Calu3 (cell line): ENCODE measurements around the gene PLPP2. TPM values are rescaled to one million over a fixed set of nuclear protein-coding genes. Genes with fewer than 3 reads are reported as not detected.

Source experiments
- BruUV-seq: library from RNA; stranded (reverse); fragments of 400-500 nt; replicated peaks from 2 replicates; lab custom pipeline; 2021; lab: Mats Ljungman, UMichigan
- CTCF ChIA-PET: fragments of 300-600 bp; sonication (Branson Sonifier 250); formaldehyde crosslinking; loops from one replicate; lab custom pipeline; 2022; ENCODE audit warnings: antibody characterized with exemption; lab: Charles Lee
- DNase-seq: peaks from one replicate; pipeline ENCODE4 v3.0.0; 2022
- H3K27ac Mint-ChIP-seq: one replicate; pipeline ENCODE4 v1.8.0; 2022; ENCODE audit warnings: mixed read lengths; ENCODE audit not compliant: unreplicated experiment
- H3K27me3 Mint-ChIP-seq: one replicate; pipeline ENCODE4 v1.8.0; 2022; ENCODE audit warnings: mixed read lengths; ENCODE audit not compliant: unreplicated experiment
- H3K36me3 Mint-ChIP-seq: one replicate; pipeline ENCODE4 v1.8.0; 2022; ENCODE audit warnings: mild to moderate bottlenecking, moderate library complexity, mixed read lengths; ENCODE audit not compliant: insufficient read depth, unreplicated experiment
- H3K4me1 Mint-ChIP-seq: one replicate; pipeline ENCODE4 v1.8.0; 2022; ENCODE audit warnings: mild to moderate bottlenecking, low read depth, mixed read lengths; ENCODE audit not compliant: unreplicated experiment
- H3K4me3 Mint-ChIP-seq: one replicate; pipeline ENCODE4 v1.8.0; 2022; ENCODE audit warnings: mild to moderate bottlenecking, low read depth, moderate library complexity, mixed read lengths; ENCODE audit not compliant: unreplicated experiment
- H3K9me3 Mint-ChIP-seq: one replicate; pipeline ENCODE4 v1.8.0; 2022; ENCODE audit warnings: low read depth, mixed read lengths; ENCODE audit not compliant: unreplicated experiment
- intact Hi-C: fragments of 100-400 bp; cut with micrococcal nuclease; formaldehyde crosslinking; loops from one replicate; pipeline ENCODE4 v1.10.0; 2022; ENCODE audit not compliant: unreplicated experiment
- total RNA-seq: library from RNA; stranded (reverse); gene quantifications from 2 replicates; pipeline ENCODE4 v1.2.3, GENCODE V29; 2022
- TF ChIP-seq, protein P1 (sequence below): fragments of 200-600 bp; IDR thresholded peaks from one replicate; pipeline ENCODE4 v1.8.0; 2022; ENCODE audit warnings: antibody characterized with exemption; ENCODE audit not compliant: unreplicated experiment

The PLPP2 gene
- total RNA-seq, 1 experiment from 2014 or later: 126 TPM

DNA sequence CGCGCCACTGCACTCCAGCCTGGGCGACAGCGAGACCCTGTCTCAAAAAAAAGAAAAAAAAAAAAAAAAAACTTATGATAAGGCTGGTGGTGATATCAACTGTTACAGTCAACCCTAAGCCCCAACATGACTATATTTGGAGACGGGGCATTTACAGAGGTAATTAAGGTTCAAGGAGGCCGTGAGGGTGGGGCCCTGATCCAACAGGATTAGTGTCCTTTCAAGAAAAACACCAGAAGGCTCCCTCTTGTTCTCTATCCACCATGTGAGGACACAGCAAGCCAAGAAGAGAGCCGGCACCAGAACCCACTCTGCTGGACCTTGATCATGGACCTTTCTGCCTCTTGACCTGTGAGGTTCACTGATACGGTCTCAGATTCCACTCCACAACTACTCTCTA is 39.3 kb upstream of the PLPP2 start:
- Mint-ChIP-seq H3K36me3 (peaks cover 26% of the 10 kb centered on the region), H3K4me3 (no peak overlapping the region), H3K27ac (no peak overlapping the region), H3K4me1 (no peaks in the 10 kb centered on the region), H3K27me3 (no peaks in the 10 kb centered on the region), H3K9me3 (peaks cover 3% of the 10 kb centered on the region)
- TF ChIP-seq, protein P1, sequence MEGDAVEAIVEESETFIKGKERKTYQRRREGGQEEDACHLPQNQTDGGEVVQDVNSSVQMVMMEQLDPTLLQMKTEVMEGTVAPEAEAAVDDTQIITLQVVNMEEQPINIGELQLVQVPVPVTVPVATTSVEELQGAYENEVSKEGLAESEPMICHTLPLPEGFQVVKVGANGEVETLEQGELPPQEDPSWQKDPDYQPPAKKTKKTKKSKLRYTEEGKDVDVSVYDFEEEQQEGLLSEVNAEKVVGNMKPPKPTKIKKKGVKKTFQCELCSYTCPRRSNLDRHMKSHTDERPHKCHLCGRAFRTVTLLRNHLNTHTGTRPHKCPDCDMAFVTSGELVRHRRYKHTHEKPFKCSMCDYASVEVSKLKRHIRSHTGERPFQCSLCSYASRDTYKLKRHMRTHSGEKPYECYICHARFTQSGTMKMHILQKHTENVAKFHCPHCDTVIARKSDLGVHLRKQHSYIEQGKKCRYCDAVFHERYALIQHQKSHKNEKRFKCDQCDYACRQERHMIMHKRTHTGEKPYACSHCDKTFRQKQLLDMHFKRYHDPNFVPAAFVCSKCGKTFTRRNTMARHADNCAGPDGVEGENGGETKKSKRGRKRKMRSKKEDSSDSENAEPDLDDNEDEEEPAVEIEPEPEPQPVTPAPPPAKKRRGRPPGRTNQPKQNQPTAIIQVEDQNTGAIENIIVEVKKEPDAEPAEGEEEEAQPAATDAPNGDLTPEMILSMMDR: no peak
- intact Hi-C loops: no loop called here
- CTCF ChIA-PET: no interaction called here
- DNase-seq: no peak
- BruUV-seq: no TSS peak

DNA sequence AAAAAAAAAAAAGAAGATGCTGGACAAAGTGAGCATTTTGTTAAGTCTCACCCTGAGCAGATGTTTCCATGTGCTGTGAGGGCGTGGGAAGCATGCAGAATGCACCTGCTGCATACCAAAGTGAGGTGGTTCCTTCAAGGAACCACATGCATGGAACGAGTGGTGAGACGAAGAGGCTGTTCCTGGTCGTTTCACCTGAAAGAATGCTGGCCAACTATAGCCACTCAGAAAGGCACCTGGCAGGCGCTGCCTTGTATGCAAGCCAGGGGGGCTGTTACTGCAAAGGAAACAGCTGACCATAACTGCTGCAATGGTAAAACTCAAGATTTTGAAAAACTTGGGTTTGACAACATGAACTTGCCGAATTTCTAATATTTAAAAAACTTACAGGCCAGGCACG is 38.7 kb upstream of the PLPP2 start:
- Mint-ChIP-seq H3K36me3 (peaks cover 27% of the 10 kb centered on the region), H3K27ac (no peak overlapping the region), H3K4me1 (no peaks in the 10 kb centered on the region), H3K4me3 (no peak overlapping the region), H3K9me3 (peaks cover 3% of the 10 kb centered on the region), H3K27me3 (no peaks in the 10 kb centered on the region)
- TF ChIP-seq, protein P1: no peak
- no TSS peak for BruUV-seq
- no peak for DNase-seq
- intact Hi-C loops: no loop called here
- CTCF ChIA-PET: no interaction called here

DNA sequence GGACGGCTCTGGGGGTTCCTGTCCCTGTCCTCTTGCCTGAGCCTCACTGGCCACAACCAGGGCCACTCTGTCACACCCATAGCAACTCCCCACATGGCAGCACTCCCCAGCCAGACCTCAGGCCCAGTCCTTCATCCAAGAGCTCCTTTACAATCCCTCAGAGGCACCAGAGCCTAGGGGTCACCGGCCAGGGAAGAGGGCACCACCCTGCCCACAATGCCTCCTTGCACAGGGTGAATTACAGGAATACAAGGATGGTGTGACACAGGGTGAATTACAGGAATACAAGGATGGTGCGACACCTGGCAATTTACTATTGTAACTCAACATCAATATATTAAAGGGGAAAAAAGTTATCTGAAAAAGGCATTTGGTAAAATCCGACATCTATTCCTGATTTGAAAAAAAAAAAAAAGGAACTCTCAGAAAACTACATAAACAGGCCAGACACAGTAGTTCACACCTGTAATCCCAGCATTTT is 36.9 kb upstream of the PLPP2 start:
- Mint-ChIP-seq H3K4me3 (no peak overlapping the region), H3K36me3 (peaks cover 27% of the 10 kb centered on the region), H3K27ac (no peak overlapping the region), H3K9me3 (peaks cover 3% of the 10 kb centered on the region), H3K4me1 (no peaks in the 10 kb centered on the region), H3K27me3 (no peaks in the 10 kb centered on the region)
- no TSS peak for BruUV-seq
- CTCF ChIA-PET: no interaction called here
- DNase-seq: no peak
- TF ChIP-seq, protein P1: no peak
- intact Hi-C loops: no loop called here

DNA sequence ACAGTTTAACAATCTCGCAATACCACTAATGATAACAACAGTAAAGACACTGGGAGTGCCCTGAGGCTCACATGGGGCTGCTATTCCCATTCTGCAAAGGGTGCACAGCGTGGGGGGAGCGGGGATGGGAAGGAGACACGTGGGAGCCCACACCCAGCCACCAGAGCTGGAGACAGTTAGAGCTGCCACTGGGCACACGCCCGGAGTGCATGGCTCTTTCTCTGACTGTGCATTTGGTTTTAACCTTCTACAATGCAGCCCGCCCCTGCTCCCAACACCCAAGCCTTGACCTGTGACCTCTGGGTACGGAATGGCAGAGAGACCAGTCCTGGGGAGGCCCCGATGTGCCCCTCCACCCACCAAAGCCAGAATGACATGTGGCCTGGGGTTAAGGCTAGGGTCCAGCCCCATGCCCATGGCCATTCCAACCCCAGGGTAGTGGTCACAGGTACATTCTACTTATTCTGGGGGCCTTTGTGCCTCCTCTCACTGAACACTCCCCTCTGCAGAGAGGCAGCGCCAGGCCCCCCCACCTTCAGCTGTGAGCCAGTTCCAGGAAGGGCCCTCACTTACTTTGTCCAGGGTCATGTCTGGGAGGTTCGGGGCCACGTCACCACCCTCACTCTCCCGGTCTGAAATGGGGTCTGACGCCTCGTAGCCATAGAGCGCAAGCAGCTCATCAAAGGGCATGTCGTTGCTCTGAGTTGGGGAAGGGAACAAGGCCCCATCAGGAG is 36.3 kb upstream of the PLPP2 start:
- TF ChIP-seq, protein P1: no peak
- no TSS peak for BruUV-seq
- intact Hi-C loops: no loop called here
- no peaks in the 10 kb centered on the region for H3K27me3 Mint-ChIP-seq
- peaks cover 27% of the 10 kb centered on the region for H3K36me3 Mint-ChIP-seq
- H3K9me3 Mint-ChIP-seq: peaks cover 3% of the 10 kb centered on the region
- no peak overlapping the region for H3K27ac Mint-ChIP-seq
- DNase-seq: no peak
- no peak overlapping the region for H3K4me3 Mint-ChIP-seq
- H3K4me1 Mint-ChIP-seq: no peaks in the 10 kb centered on the region
- CTCF ChIA-PET: no interaction called here
